H9 (cell line): ENCODE results near the gene POC1B. TPM values are rescaled to one million over a fixed set of nuclear protein-coding genes. Genes with fewer than 3 reads are reported as not detected.

Experiments
- DNase-seq: peaks from one replicate; pipeline ENCODE4 v3.0.0-alpha.2; 2017
- H2AFZ ChIP-seq: one replicate; pipeline ENCODE4 v1.6.1; 2013; ENCODE audit warnings: mild to moderate bottlenecking, low read length, control low read depth, moderate library complexity
- H2AK5ac ChIP-seq: 2 replicates; pipeline ENCODE4 v1.6.1; 2013; ENCODE audit warnings: low read length, control low read depth, mixed read lengths; ENCODE audit not compliant: insufficient read length
- H2BK120ac ChIP-seq: one replicate; pipeline ENCODE4 v1.6.1; 2013; ENCODE audit warnings: low read depth, mild to moderate bottlenecking, low read length, control low read depth, inconsistent platforms; ENCODE audit not compliant: poor library complexity, severe bottlenecking
- H2BK12ac ChIP-seq: 2 replicates; pipeline ENCODE4 v1.6.1; 2013; ENCODE audit warnings: low read length, control low read depth, mixed read lengths, low read depth; ENCODE audit not compliant: insufficient read length
- H2BK15ac ChIP-seq: 2 replicates; pipeline ENCODE4 v1.6.1; 2013; ENCODE audit warnings: low read depth, low read length, control low read depth
- H2BK20ac ChIP-seq: one replicate; pipeline ENCODE4 v1.6.1; 2013; ENCODE audit warnings: low read depth, mild to moderate bottlenecking, low read length, control low read depth, inconsistent platforms; ENCODE audit not compliant: poor library complexity, severe bottlenecking
- H2BK5ac ChIP-seq: 2 replicates; pipeline ENCODE4 v1.6.1; 2013; ENCODE audit warnings: low read length, control low read depth, mixed read lengths; ENCODE audit not compliant: insufficient read length
- H3K14ac ChIP-seq: 2 replicates; pipeline ENCODE4 v1.6.1; 2013; ENCODE audit warnings: low read length, control low read depth; ENCODE audit not compliant: insufficient read depth
- H3K18ac ChIP-seq: 2 replicates; pipeline ENCODE4 v1.6.1; 2013; ENCODE audit warnings: low read depth, mild to moderate bottlenecking, mixed read lengths, low read length, control low read depth; ENCODE audit not compliant: insufficient read length
- H3K23ac ChIP-seq: 2 replicates; pipeline ENCODE4 v1.6.1; 2013; ENCODE audit warnings: low read length, control low read depth, mixed read lengths, low read depth; ENCODE audit not compliant: insufficient read length
- H3K23me2 ChIP-seq: 2 replicates; pipeline ENCODE4 v1.6.1; 2013; ENCODE audit warnings: low read depth, mild to moderate bottlenecking, mixed read lengths, low read length, control low read depth; ENCODE audit not compliant: insufficient read length, poor library complexity, severe bottlenecking
- H3K27ac ChIP-seq: 2 replicates; pipeline ENCODE4 v1.5.1; 2013; ENCODE audit warnings: low read length, control low read depth, mixed read lengths, low read depth; ENCODE audit not compliant: insufficient read length
- H3K27me3 ChIP-seq: 2 replicates; pipeline ENCODE4 v1.6.1; 2013; ENCODE audit warnings: low read length, control low read depth, inconsistent platforms; ENCODE audit not compliant: insufficient read depth
- H3K4ac ChIP-seq: 2 replicates; pipeline ENCODE4 v1.6.1; 2013; ENCODE audit warnings: low read depth, mild to moderate bottlenecking, control low read depth, inconsistent platforms, low read length, moderate library complexity
- H3K4me1 ChIP-seq: 2 replicates; pipeline ENCODE4 v1.6.1; 2013; ENCODE audit warnings: low read length, control low read depth, inconsistent platforms; ENCODE audit not compliant: insufficient read depth
- H3K4me2 ChIP-seq: 2 replicates; pipeline ENCODE4 v1.6.1; 2013; ENCODE audit warnings: low read length, control low read depth, mixed read lengths; ENCODE audit not compliant: insufficient read length, insufficient read depth
- H3K56ac ChIP-seq: 2 replicates; pipeline ENCODE4 v1.6.1; 2013; ENCODE audit warnings: low read depth, mild to moderate bottlenecking, mixed read lengths, low read length, control low read depth; ENCODE audit not compliant: insufficient read length
- H3K79me1 ChIP-seq: 2 replicates; pipeline ENCODE4 v1.6.1; 2013; ENCODE audit warnings: low read depth, mild to moderate bottlenecking, moderate library complexity, low read length, control low read depth, inconsistent platforms; ENCODE audit not compliant: insufficient read depth, poor library complexity, severe bottlenecking
- H3K79me2 ChIP-seq: 2 replicates; pipeline ENCODE4 v1.6.1; 2013; ENCODE audit warnings: low read length, control low read depth, inconsistent platforms; ENCODE audit not compliant: insufficient read depth
- H3K9ac ChIP-seq: 2 replicates; pipeline ENCODE4 v1.6.1; 2013; ENCODE audit warnings: low read length, control low read depth, mixed read lengths; ENCODE audit not compliant: insufficient read length; ENCODE audit errors: extremely low read depth
- H3K9me3 ChIP-seq: one replicate; pipeline ENCODE4 v1.6.1; 2013; ENCODE audit warnings: low read depth, low read length, inconsistent platforms; ENCODE audit not compliant: control insufficient read depth
- H3T11ph ChIP-seq: one replicate; pipeline ENCODE4 v1.6.1; 2013; ENCODE audit warnings: mild to moderate bottlenecking, low read length, control low read depth, inconsistent platforms
- H4K20me1 ChIP-seq: one replicate; pipeline ENCODE4 v1.6.1; 2013; ENCODE audit not compliant: control insufficient read depth, insufficient read length, insufficient read depth
- H4K5ac ChIP-seq: 2 replicates; pipeline ENCODE4 v1.6.1; 2013; ENCODE audit warnings: low read depth, mild to moderate bottlenecking, mixed read lengths, low read length, control low read depth; ENCODE audit not compliant: insufficient read length
- H4K8ac ChIP-seq: replicated peaks from 2 replicates; pipeline ENCODE4 v1.6.1; 2013; ENCODE audit warnings: low read length, control low read depth, mixed read lengths, low read depth; ENCODE audit not compliant: insufficient read length
- H4K91ac ChIP-seq: 2 replicates; pipeline ENCODE4 v1.6.1; 2013; ENCODE audit warnings: low read depth, mild to moderate bottlenecking, moderate library complexity, mixed read lengths, low read length, control low read depth; ENCODE audit not compliant: insufficient read length
- H3K27ac Mint-ChIP-seq, 3 experiments: 2 replicates in 2 of 3; 3 replicates in 1 of 3; pipeline ENCODE4 v1.8.0; 2020 to 2021; ENCODE audit warnings: mixed read lengths in 3 of 3, mild to moderate bottlenecking in 1 of 3, moderate library complexity in 1 of 3
- H3K27me3 Mint-ChIP-seq: 2 replicates; pipeline ENCODE4 v1.8.0; 2021; ENCODE audit warnings: low read depth, mild to moderate bottlenecking, moderate library complexity, mixed read lengths
- H3K36me3 Mint-ChIP-seq, 3 experiments: 2 replicates in 2 of 3; 3 replicates in 1 of 3; pipeline ENCODE4 v1.8.0; 2020 to 2021; ENCODE audit warnings: low read depth in 3 of 3, mixed read lengths in 3 of 3; ENCODE audit not compliant: insufficient read depth in 1 of 3
- H3K4me1 Mint-ChIP-seq, 2 experiments: 2 replicates each; pipeline ENCODE4 v1.8.0; 2020; ENCODE audit warnings: mixed read lengths in 2 of 2
- H3K4me3 Mint-ChIP-seq, 2 experiments: 2 replicates in 1 of 2; 3 replicates in 1 of 2; pipeline ENCODE4 v1.8.0; 2020 to 2021; ENCODE audit warnings: mild to moderate bottlenecking in 2 of 2, mixed read lengths in 2 of 2, moderate library complexity in 1 of 2
- H3K9me3 Mint-ChIP-seq, 2 experiments: 2 replicates in 1 of 2; 3 replicates in 1 of 2; pipeline ENCODE4 v1.8.0; 2020; ENCODE audit warnings: mild to moderate bottlenecking in 2 of 2, mixed read lengths in 2 of 2, moderate library complexity in 1 of 2
- CTCF ChIP-seq: fragments of 200-600 bp; sonication (generic); conservative IDR thresholded peaks from 3 replicates; pipeline ENCODE4 v1.8.0; 2021; ENCODE audit warnings: antibody characterized with exemption, mild to moderate bottlenecking
- WGBS: extraction: QIAGEN DNeasy Blood & Tissue Kit; methylation state at CpG from one replicate; pipeline ENCODE4 v1.1.7; 2013; ENCODE audit warnings: missing lambda C conversion rate, low lambda C conversion rate, mixed read lengths; ENCODE audit not compliant: insufficient read length; ENCODE audit errors: extremely low coverage; 5-methylcytosine and 5-hydroxymethylcytosine counted together
- total RNA-seq: library from RNA; stranded (reverse); gene quantifications from 2 replicates; pipeline ENCODE4 v1.2.1, GENCODE V29; 2021

Gene POC1B
- total RNA-seq, 1 experiment from 2014 or later, result 12.5 TPM

- Histone ChIP-seq H3K27me3 (no peaks in the 10 kb centered on the region), H2BK5ac (no peak overlapping the region), H2AFZ (no peak overlapping the region), H4K8ac (no peak overlapping the region), H4K20me1 (no peaks in the 10 kb centered on the region), H3K4ac (no peak overlapping the region), H3T11ph (no peak overlapping the region), H2BK15ac (no peak overlapping the region), H3K79me1 (no peaks in the 10 kb centered on the region), H2BK120ac (no peak overlapping the region), H3K23ac (no peak overlapping the region), H4K5ac (no peak overlapping the region), H4K91ac (no peak overlapping the region), H3K14ac (no peak overlapping the region), H3K9me3 (no peaks in the 10 kb centered on the region), H2BK12ac (no peak overlapping the region), H2AK5ac (no peak overlapping the region), H3K18ac (no peak overlapping the region), H2BK20ac (no peak overlapping the region), H3K79me2 (no peaks in the 10 kb centered on the region), H3K9ac (no peak overlapping the region), H3K56ac (no peak overlapping the region), H3K4me1 (peaks cover 11% of the 10 kb centered on the region; the same call in 1 of the 2 replicates), H3K27ac (no peak overlapping the region), H3K4me2 (no peak overlapping the region), H3K23me2 (no peaks in the 10 kb centered on the region)
- Mint-ChIP-seq H3K4me3 (no peak overlapping the region), H3K36me3 (no peaks in the 10 kb centered on the region), H3K27ac (no peak overlapping the region; a peak in 1 of 7 replicates), H3K27me3 (no peaks in the 10 kb centered on the region), H3K9me3 (no peaks in the 10 kb centered on the region), H3K4me1 (peaks cover 29 to 31% of the 10 kb centered on the region in 2 experiments)
- DNase-seq, result no peak
- no peak for TF ChIP-seq CTCF
- WGBS, result no CpG with 5 or more reads among the region's 3 CpGs
These were observed 141.0 kb downstream of the POC1B start for GRCh38 chr12:89384807-89385206.
